Superior temporal gyrus (tissue), 1 donor: Measurements from ENCODE around the gene PSMB9.
"Not testable (repeated sequence)": the region's sequence is repeated elsewhere in the genome, so short reads cannot be mapped to it uniquely, and the experiment has no call there.

Source experiments
- DNase-seq: peaks from one replicate; pipeline ENCODE4 v3.0.0-alpha.2; 2016; ENCODE audit errors: extremely low spot score

PSMB9 gene

GRCh38 chr6:32853541-32854375 is at the start of gene PSMB9, which contains the start of gene TAP1:
TSS of gene PSMB9 (plus strand) at chr6:32854192. CDS start at chr6:32854230, 38 bp downstream.
TSS of gene TAP1 (minus strand) at chr6:32853704. CDS start at chr6:32853636, 68 bp downstream.
- peak; percentile 94 for DNase-seq

GRCh38 chr6:32805404-32805803 is 48.6 kb upstream of the PSMB9 start:
- not testable (repeated sequence) for DNase-seq

GRCh38 chr6:32807020-32807580 is 46.9 kb upstream of the PSMB9 start:
- DNase-seq: no peak

GRCh38 chr6:32809171-32809570 is 44.8 kb upstream of the PSMB9 start:
- DNase-seq: no peak

GRCh38 chr6:32814145-32814544 is 39.8 kb upstream of the PSMB9 start:
- DNase-seq: no peak

- no peak for DNase-seq
Observed at GRCh38 chr6:32815115-32815514, 38.9 kb upstream of the PSMB9 start.

GRCh38 chr6:32815996-32816395 is 38.0 kb upstream of the PSMB9 start:
- DNase-seq: no peak

GRCh38 chr6:32816746-32817204 is 37.2 kb upstream of the PSMB9 start, which contains the start of gene HLA-DOB:
TSS of gene HLA-DOB (minus strand) at chr6:32817002. CDS start at chr6:32816951, 51 bp downstream.
- DNase-seq: peak; percentile 22

- no peak for DNase-seq
Observed at GRCh38 chr6:32818867-32819266, 35.1 kb upstream of the PSMB9 start.

- no peak for DNase-seq
Observed at GRCh38 chr6:32819729-32820128, 34.3 kb upstream of the PSMB9 start.

GRCh38 chr6:32825966-32826365 is 28.0 kb upstream of the PSMB9 start:
- peak; percentile 56 for DNase-seq

GRCh38 chr6:32827025-32827424 is 27.0 kb upstream of the PSMB9 start:
- no peak for DNase-seq

GRCh38 chr6:32829495-32829894 is 24.5 kb upstream of the PSMB9 start:
- no peak for DNase-seq

GRCh38 chr6:32830017-32830416 is 24.0 kb upstream of the PSMB9 start:
- no peak for DNase-seq

- DNase-seq: no peak
Observed at GRCh38 chr6:32830936-32831335, 23.1 kb upstream of the PSMB9 start.

- DNase-seq: no peak
Observed at GRCh38 chr6:32832535-32832934, 21.5 kb upstream of the PSMB9 start.

GRCh38 chr6:32833664-32834063 is 20.3 kb upstream of the PSMB9 start:
- no peak for DNase-seq

GRCh38 chr6:32835167-32835893 is 18.7 kb upstream of the PSMB9 start:
- DNase-seq: no peak

GRCh38 chr6:32836873-32837272 is 17.1 kb upstream of the PSMB9 start:
- DNase-seq: no peak

GRCh38 chr6:32837651-32838113 is 16.3 kb upstream of the PSMB9 start:
- DNase-seq: no peak

GRCh38 chr6:32838114-32838958 is 15.7 kb upstream of the PSMB9 start, which contains the start of gene TAP2:
TSS of gene TAP2 (minus strand) at chr6:32838739. CDS start at chr6:32838233, 506 bp downstream.
- DNase-seq: peak; percentile 95
